Measurements from ENCODE around the gene CFD. TPM values are rescaled to one million over a fixed set of nuclear protein-coding genes. Genes with fewer than 3 reads are reported as not detected.
"Not testable (repeated sequence)": the region's sequence is repeated elsewhere in the genome, so short reads cannot be mapped to it uniquely, and the experiment has no call there.

CFD gene
- total and polyA plus RNA-seq, 10 of the 15 experiments (the other 5 are each of a cell fraction or from before 2014, with no cell fraction given) = 0.05 to 1.1 (median 0.38) TPM; not detected in 4

DNA sequence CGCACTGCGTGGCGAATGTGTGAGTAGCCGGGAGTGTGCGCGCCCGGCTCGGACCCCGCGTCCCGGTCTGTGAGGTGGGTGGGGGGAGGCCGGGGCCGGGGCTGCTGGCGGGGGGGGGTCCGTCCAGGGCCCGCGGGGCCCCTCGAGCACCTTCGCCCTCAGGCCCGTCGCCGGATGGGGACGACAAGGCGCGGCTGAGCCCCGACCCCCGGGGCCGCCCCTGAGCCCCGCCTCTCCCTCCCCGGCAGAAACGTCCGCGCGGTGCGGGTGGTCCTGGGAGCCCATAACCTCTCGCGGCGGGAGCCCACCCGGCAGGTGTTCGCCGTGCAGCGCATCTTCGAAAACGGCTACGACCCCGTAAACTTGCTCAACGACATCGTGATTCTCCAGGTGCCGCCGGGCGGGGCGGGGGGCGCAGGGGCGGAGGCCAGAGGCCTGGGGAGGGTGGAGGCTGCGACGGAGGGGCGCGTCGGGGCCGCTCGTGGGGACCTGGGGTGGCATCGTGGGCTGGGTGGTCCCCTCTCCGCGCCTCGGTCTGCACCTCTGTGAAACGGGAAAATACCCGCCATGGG lies 6.4 kb upstream of the CFD start (continued):
- TF ChIP-seq, protein P1, sequence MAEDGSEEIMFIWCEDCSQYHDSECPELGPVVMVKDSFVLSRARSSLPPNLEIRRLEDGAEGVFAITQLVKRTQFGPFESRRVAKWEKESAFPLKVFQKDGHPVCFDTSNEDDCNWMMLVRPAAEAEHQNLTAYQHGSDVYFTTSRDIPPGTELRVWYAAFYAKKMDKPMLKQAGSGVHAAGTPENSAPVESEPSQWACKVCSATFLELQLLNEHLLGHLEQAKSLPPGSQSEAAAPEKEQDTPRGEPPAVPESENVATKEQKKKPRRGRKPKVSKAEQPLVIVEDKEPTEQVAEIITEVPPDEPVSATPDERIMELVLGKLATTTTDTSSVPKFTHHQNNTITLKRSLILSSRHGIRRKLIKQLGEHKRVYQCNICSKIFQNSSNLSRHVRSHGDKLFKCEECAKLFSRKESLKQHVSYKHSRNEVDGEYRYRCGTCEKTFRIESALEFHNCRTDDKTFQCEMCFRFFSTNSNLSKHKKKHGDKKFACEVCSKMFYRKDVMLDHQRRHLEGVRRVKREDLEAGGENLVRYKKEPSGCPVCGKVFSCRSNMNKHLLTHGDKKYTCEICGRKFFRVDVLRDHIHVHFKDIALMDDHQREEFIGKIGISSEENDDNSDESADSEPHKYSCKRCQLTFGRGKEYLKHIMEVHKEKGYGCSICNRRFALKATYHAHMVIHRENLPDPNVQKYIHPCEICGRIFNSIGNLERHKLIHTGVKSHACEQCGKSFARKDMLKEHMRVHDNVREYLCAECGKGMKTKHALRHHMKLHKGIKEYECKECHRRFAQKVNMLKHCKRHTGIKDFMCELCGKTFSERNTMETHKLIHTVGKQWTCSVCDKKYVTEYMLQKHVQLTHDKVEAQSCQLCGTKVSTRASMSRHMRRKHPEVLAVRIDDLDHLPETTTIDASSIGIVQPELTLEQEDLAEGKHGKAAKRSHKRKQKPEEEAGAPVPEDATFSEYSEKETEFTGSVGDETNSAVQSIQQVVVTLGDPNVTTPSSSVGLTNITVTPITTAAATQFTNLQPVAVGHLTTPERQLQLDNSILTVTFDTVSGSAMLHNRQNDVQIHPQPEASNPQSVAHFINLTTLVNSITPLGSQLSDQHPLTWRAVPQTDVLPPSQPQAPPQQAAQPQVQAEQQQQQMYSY (CRISPR knock-in tag; IDR thresholded peaks at IDR 0.05) = no peak
- no peak for TF ChIP-seq WRNIP1 (IDR thresholded peaks at IDR 0.05; ENCODE audit: borderline replicate concordance, low read depth, low read length)
- no peak for TF ChIP-seq IRF4 (IDR thresholded peaks at IDR 0.05; ENCODE audit: low read depth, low read length)
- no peak for TF ChIP-seq ZBED1 (IDR thresholded peaks at IDR 0.05; ENCODE audit: borderline replicate concordance)
- no peak for TF ChIP-seq EGR1 (IDR thresholded peaks at IDR 0.05; ENCODE audit: borderline replicate concordance in 1 of 2, low read depth in 2 of 2, low read length in 2 of 2)
- no peak for TF ChIP-seq CHD1 (IDR thresholded peaks at IDR 0.05; ENCODE audit: low read depth, low read length)
- no peak for TF ChIP-seq DPF2 (IDR thresholded peaks at IDR 0.05)
- TF ChIP-seq SMARCA5 (IDR thresholded peaks at IDR 0.05) = no peak

DNA sequence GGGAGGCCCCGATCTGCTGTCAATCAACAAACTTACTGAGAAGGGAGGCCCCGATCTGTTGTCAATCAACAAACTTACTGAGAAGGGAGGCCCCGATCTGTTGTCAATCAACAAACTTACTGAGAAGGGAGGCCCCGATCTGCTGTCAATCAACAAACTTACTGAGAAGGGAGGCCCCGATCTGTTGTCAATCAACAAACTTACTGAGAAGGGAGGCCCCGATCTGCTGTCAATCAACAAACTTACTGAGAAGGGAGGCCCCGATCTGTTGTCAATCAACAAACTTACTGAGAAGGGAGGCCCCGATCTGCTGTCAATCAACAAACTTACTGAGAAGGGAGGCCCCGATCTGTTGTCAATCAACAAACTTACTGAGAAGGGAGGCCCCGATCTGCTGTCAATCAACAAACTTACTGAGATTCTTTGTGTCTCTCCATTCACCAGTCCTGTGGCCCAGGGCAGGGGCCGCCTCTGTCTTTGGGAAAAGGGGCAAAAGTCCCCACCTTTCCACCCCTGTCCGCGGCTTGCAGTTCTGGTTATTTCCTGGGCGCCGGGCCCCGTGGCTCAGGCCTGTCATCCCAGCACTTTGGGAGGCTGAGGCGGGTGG lies 5.7 kb upstream of the CFD start:
- BruUV-seq (replicated peaks); H3K27ac ChIP-seq (ENCODE audit: control insufficient read depth, insufficient read depth); ATAC-seq; H3K36me3 ChIP-seq (ENCODE audit: control insufficient read depth in 2 of 2, insufficient read depth in 2 of 2, low read length in 1 of 2); H3K4me2 ChIP-seq (ENCODE audit: control insufficient read depth, insufficient read depth); H3K4me1 ChIP-seq (ENCODE audit: control insufficient read depth, insufficient read depth, low read length); H3K9me3 ChIP-seq (replicated peaks; ENCODE audit: control insufficient read depth, insufficient read depth, low read length); intact Hi-C loops (cut with micrococcal nuclease; ENCODE audit: unreplicated experiment); in situ Hi-C loops (cut with MboI); H3K4me3 ChIP-seq; POLR2A ChIA-PET; DNase-seq (ENCODE audit: low read depth, low spot score); H3K9ac ChIP-seq (ENCODE audit: control insufficient read depth, insufficient read depth, low read length); SMC1A ChIA-PET (ENCODE audit: uncharacterized antibody, unreplicated experiment); FAIRE-seq; H4K20me1 ChIP-seq (ENCODE audit: control insufficient read depth, insufficient read depth); H3K27me3 ChIP-seq (replicated peaks in 1 of 2; ENCODE audit: control insufficient read depth in 2 of 2, insufficient read depth in 2 of 2, low read length in 1 of 2); H3K79me2 ChIP-seq (ENCODE audit: control insufficient read depth, insufficient read depth, low read length); H2AFZ ChIP-seq (ENCODE audit: control insufficient read depth, low read depth, low read length): not testable (repeated sequence)
- 60% methylated on average over 11 of the region's 17 CpGs for WGBS (ENCODE audit: insufficient coverage, insufficient replicate concordance, low lambda C conversion rate, missing lambda C conversion rate)
- RAD21 ChIA-PET (ENCODE audit: unreplicated experiment) = interaction anchor here (0.7 kb wide), 1 partner anchor 75 kb away, joined by 3 read pairs; no protein-coding TSS in a partner anchor
- CTCF ChIA-PET = interaction anchor here (2.2 kb wide), 1 partner anchor 10 kb away, joined by 8 read pairs; no protein-coding TSS in a partner anchor
